H1 (cell line): Measurements from ENCODE around the gene LCE7A. TPM values are rescaled to one million over a fixed set of nuclear protein-coding genes. Genes with fewer than 3 reads are reported as not detected.

Source experiments
- polyA plus RNA-seq, 7 experiments: library from polyadenylated mRNA; depleted of rRNA in 3 of 7; stranded (reverse) in 5 of 7; unstranded in 2 of 7; fragments of >200 nt in 5 of 7; fragments of 200-250 nt in 2 of 7; gene quantifications; 1 replicate in 5 of 7; 2 replicates in 1 of 7; 4 replicates in 1 of 7; pipeline versions ENCODE4 v1.2.1 to v1.2.3, GENCODE V29; 2011 to 2013; ENCODE audit warnings: missing spikeins in 2 of 7, mixed read lengths in 2 of 7
- total RNA-seq: library from RNA; stranded (reverse); fragmentation: NEBNext Ultra II Directional; extraction: Animal tissue kit (Norgen Biotek cat#: 25700); gene quantifications from 2 replicates; pipeline ENCODE4 v1.2.1, GENCODE V29; 2021
- TF ChIP-seq, protein P1 (sequence below): IDR thresholded peaks from 2 replicates; pipeline ENCODE4 v1.6.1; 2012; ENCODE audit warnings: low read length, inconsistent platforms

The LCE7A gene
- total and polyA plus RNA-seq, 2 of the 8 experiments (the other 6 are each of a cell fraction or from before 2014, with no cell fraction given): not detected

- TF ChIP-seq, protein P1, sequence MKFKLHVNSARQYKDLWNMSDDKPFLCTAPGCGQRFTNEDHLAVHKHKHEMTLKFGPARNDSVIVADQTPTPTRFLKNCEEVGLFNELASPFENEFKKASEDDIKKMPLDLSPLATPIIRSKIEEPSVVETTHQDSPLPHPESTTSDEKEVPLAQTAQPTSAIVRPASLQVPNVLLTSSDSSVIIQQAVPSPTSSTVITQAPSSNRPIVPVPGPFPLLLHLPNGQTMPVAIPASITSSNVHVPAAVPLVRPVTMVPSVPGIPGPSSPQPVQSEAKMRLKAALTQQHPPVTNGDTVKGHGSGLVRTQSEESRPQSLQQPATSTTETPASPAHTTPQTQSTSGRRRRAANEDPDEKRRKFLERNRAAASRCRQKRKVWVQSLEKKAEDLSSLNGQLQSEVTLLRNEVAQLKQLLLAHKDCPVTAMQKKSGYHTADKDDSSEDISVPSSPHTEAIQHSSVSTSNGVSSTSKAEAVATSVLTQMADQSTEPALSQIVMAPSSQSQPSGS: no peak
These were observed 48.7 kb upstream of the LCE7A start (continued) for GRCh38 chr1:152811050-152811449.
